Hepatocyte (in vitro differentiated cells): ENCODE data around the gene ZKSCAN1. TPM values are rescaled to one million over a fixed set of nuclear protein-coding genes. Genes with fewer than 3 reads are reported as not detected.

ENCODE experiments used
- DNase-seq: peaks from one replicate; pipeline ENCODE4 v3.0.0-alpha.2; 2016; ENCODE audit warnings: low spot score
- H2AFZ ChIP-seq: fragments of 200-600 bp; sonication (generic); 2 replicates; pipeline ENCODE4 v1.6.0; 2016; ENCODE audit warnings: antibody characterized with exemption, mild to moderate bottlenecking
- H3K27ac ChIP-seq: fragments of 200-600 bp; sonication (generic); 2 replicates; pipeline ENCODE4 v1.5.1; 2016; ENCODE audit warnings: mild to moderate bottlenecking
- H3K27me3 ChIP-seq: fragments of 200-600 bp; sonication (generic); 2 replicates; pipeline ENCODE4 v1.6.1; 2016
- H3K36me3 ChIP-seq: fragments of 200-600 bp; sonication (generic); replicated peaks from 2 replicates; pipeline ENCODE4 v1.5.1; 2016; ENCODE audit warnings: low read depth; ENCODE audit not compliant: insufficient read depth
- H3K4me1 ChIP-seq: fragments of 200-600 bp; sonication (generic); 2 replicates; pipeline ENCODE4 v1.5.1; 2016; ENCODE audit warnings: mild to moderate bottlenecking, moderate library complexity; ENCODE audit not compliant: insufficient read depth
- H3K4me2 ChIP-seq: fragments of 200-600 bp; sonication (generic); 2 replicates; pipeline ENCODE4 v1.6.0; 2016
- H3K4me3 ChIP-seq: fragments of 200-600 bp; sonication (generic); 2 replicates; pipeline ENCODE4 v1.5.1; 2016; ENCODE audit warnings: mild to moderate bottlenecking
- H3K79me2 ChIP-seq: fragments of 200-600 bp; sonication (generic); 2 replicates; pipeline ENCODE4 v1.6.0; 2017; ENCODE audit warnings: mild to moderate bottlenecking
- H3K9me2 ChIP-seq: fragments of 200-600 bp; sonication (generic); replicated peaks from 2 replicates; pipeline ENCODE4 v1.6.0; 2017; ENCODE audit warnings: mild to moderate bottlenecking; ENCODE audit not compliant: insufficient read depth
- H3K9me3 ChIP-seq: fragments of 200-600 bp; sonication (generic); 2 replicates; pipeline ENCODE4 v1.5.1; 2016; ENCODE audit warnings: low read depth, mild to moderate bottlenecking
- H4K20me1 ChIP-seq: fragments of 200-600 bp; sonication (generic); 2 replicates; pipeline ENCODE4 v1.6.0; 2016; ENCODE audit warnings: mild to moderate bottlenecking; ENCODE audit not compliant: insufficient read depth, poor library complexity, severe bottlenecking
- CTCF ChIP-seq: fragments of 200-600 bp; sonication (generic); IDR thresholded peaks from 2 replicates; pipeline ENCODE4 v1.5.1; 2016; ENCODE audit warnings: antibody characterized with exemption, mild to moderate bottlenecking; ENCODE audit not compliant: poor library complexity
- EZH2 ChIP-seq: fragments of 200-600 bp; sonication (generic); IDR thresholded peaks from 2 replicates; pipeline ENCODE4 v1.6.1; 2016; ENCODE audit warnings: antibody characterized with exemption, mild to moderate bottlenecking, borderline replicate concordance
- EZH2phosphoT487 ChIP-seq: fragments of 200-600 bp; sonication (generic); IDR thresholded peaks from one replicate; pipeline ENCODE4 v1.6.1; 2018; ENCODE audit warnings: antibody characterized with exemption, mild to moderate bottlenecking, low read depth, moderate library complexity; ENCODE audit not compliant: unreplicated experiment, severe bottlenecking
- WGBS: methylation state at CpG from one replicate; pipeline ENCODE4 v1.1.6; 2016; ENCODE audit warnings: low lambda C conversion rate; ENCODE audit errors: missing lambda C conversion rate; 5-methylcytosine and 5-hydroxymethylcytosine counted together
- polyA plus RNA-seq: library from polyadenylated mRNA; unstranded; fragments of >200 nt; fragmentation: Nextera tagmentation; extraction: Ambion mirVana; gene quantifications from 2 replicates; pipeline ENCODE4 v1.2.1, GENCODE V29; 2016
- total RNA-seq: library from RNA; depleted of rRNA; stranded (reverse); fragments of >200 nt; gene quantifications from 2 replicates; pipeline ENCODE4 v1.2.3, GENCODE V29; 2014

Gene ZKSCAN1
- total and polyA plus RNA-seq, 2 experiments from 2014 or later: 27.0 to 44.0 TPM

GRCh38 chr7:100082978-100083377 lies 67.6 kb downstream of the ZKSCAN1 start:
- Histone ChIP-seq H3K9me3 (no peaks in the 10 kb centered on the region), H3K27ac (peak overlapping the region; percentile 42), H3K36me3 (no peaks in the 10 kb centered on the region), H3K4me3 (no peak overlapping the region), H3K4me2 (peak overlapping the region; percentile 76), H3K79me2 (peaks cover 35% of the 10 kb centered on the region), H3K27me3 (no peaks in the 10 kb centered on the region), H4K20me1 (peaks cover 13% of the 10 kb centered on the region), H3K4me1 (peaks cover 32% of the 10 kb centered on the region), H2AFZ (no peak overlapping the region), H3K9me2 (no peaks in the 10 kb centered on the region)
- TF ChIP-seq EZH2 (no peak), CTCF (no peak), EZH2phosphoT487 (no peak)
- DNase-seq: no peak
- WGBS: 81% methylated on average over 4 of the region's 4 CpGs

GRCh38 chr7:100085515-100085914 lies 70.1 kb downstream of the ZKSCAN1 start:
- Histone ChIP-seq H3K27me3 (no peaks in the 10 kb centered on the region), H3K4me3 (no peak overlapping the region), H2AFZ (no peak overlapping the region), H4K20me1 (no peaks in the 10 kb centered on the region), H3K9me3 (no peaks in the 10 kb centered on the region), H3K79me2 (peaks cover 24% of the 10 kb centered on the region), H3K4me2 (no peak overlapping the region), H3K4me1 (peaks cover 29% of the 10 kb centered on the region), H3K36me3 (no peaks in the 10 kb centered on the region), H3K9me2 (no peaks in the 10 kb centered on the region), H3K27ac (no peak overlapping the region)
- WGBS: 52% methylated on average over 3 of the region's 3 CpGs
- DNase-seq: no peak
- TF ChIP-seq CTCF: no peak
- TF ChIP-seq EZH2: no peak
- TF ChIP-seq EZH2phosphoT487: no peak

- no peak overlapping the region for H2AFZ ChIP-seq
- H3K4me2 ChIP-seq: peak overlapping the region; percentile 30
- no peak for TF ChIP-seq EZH2
- TF ChIP-seq CTCF: no peak
- TF ChIP-seq EZH2phosphoT487: no peak
Measured at GRCh38 chr7:100087055-100087750, 71.8 kb downstream of the ZKSCAN1 start.

More at GRCh38 chr7:100087055-100087750, 71.8 kb downstream of the ZKSCAN1 start:
- no peaks in the 10 kb centered on the region for H3K27me3 ChIP-seq
- WGBS: 60% methylated on average over 10 of the region's 10 CpGs
- H3K4me3 ChIP-seq: no peak overlapping the region
- H3K4me1 ChIP-seq: peaks cover 25% of the 10 kb centered on the region
- peak; percentile 68 for DNase-seq
- H3K9me3 ChIP-seq: no peaks in the 10 kb centered on the region
- no peaks in the 10 kb centered on the region for H3K36me3 ChIP-seq
- H3K27ac ChIP-seq: peak overlapping the region; percentile 91
- H3K9me2 ChIP-seq: no peaks in the 10 kb centered on the region
- H3K79me2 ChIP-seq: peaks cover 15% of the 10 kb centered on the region
- H4K20me1 ChIP-seq: no peaks in the 10 kb centered on the region
